Skin epidermis (tissue), 12 donors: ENCODE measurements around the gene AGTRAP.

Experiments used
- H3K27ac ChIP-seq, 21 experiments: fragments of 200-600 bp; sonication (generic) in 11 of 21; one replicate each; pipeline ENCODE4 v1.5.0; 2020; ENCODE audit warnings: mild to moderate bottlenecking in 3 of 21, inconsistent platforms in 2 of 21, moderate library complexity in 2 of 21
- H3K4me3 ChIP-seq, 7 experiments: fragments of 200-600 bp; sonication (generic) in 2 of 7; one replicate each; pipeline ENCODE4 v1.5.0; 2020; ENCODE audit warnings: inconsistent platforms in 2 of 7, mild to moderate bottlenecking in 2 of 7, moderate library complexity in 1 of 7

Gene AGTRAP

GRCh38 chr1:11749996-11750395 lies 14.1 kb downstream of the AGTRAP start:
- Histone ChIP-seq H3K27ac (no peak overlapping the region), H3K4me3 (no peak overlapping the region)

GRCh38 chr1:11751087-11751486 lies 15.2 kb downstream of the AGTRAP start:
- Histone ChIP-seq H3K27ac (no peak overlapping the region), H3K4me3 (no peak overlapping the region)

DNA sequence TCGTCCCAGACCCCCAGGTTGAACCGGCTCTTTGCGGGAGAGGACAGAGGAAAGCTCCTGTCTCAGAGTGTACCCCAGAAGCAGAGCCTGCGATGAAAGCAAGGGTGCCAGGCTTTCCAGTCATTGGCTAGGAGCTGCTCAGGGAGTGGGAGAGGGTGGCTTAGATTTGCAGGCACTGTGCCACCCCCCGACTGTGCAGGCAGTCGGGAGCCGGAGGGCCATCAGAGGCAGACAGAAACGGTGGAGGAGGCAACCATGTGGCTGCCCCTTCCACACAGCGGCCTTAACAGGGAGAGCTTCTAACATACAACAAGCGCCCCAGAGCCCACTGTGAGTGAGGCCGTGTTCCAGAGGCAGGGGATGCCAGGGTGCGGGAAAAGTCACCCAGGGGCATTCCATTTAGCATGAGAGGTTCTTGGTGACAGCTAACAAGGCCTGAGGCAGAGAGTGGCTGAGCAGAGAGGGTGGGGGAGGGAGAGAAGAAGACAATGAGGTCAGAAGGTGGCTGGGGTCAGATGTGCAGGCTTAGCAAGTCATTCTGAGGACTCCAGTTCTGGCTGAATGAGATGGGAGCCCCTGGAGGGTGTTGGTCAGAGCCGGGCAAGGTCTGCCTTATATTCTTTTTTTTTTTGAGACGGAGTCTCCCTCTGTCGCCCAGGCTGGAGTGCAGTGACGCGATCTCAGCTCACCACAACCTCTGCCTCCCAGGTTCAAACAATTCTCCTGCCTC lies 16.6 kb downstream of the AGTRAP start:
- no peak overlapping the region for H3K4me3 ChIP-seq
- no peak overlapping the region for H3K27ac ChIP-seq

DNA sequence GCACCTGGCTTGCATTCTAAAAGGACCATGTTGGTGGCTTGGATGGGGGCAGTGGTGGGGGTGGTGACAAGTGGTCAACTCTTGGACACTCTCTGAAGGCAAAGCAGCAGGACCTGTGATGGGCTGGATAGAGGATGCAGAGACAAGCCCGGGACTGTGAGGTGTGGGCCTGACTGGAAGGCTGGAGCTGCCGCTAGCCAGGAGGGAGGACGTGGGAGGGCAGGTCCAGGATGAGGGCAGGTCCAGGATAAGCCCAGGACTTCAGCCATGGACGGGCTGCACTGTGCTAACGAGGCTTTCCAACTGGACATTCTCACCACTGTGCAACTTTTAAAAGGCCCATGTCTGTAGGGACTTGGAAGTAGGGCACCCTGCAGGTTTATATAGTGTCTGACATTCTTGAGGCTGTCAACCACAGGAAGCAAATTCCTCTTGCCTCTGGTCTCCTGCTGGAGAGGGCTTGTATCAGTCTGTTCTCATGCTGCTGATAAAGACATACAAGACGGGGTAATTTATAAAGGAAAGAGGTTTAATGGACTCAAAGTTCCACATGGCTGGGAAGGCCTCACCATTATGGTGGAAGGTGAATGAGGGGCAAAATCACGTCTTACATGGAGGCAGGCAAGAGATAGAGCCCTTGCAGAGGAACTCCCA lies 17.7 kb downstream of the AGTRAP start:
- Histone ChIP-seq H3K4me3 (no peak overlapping the region), H3K27ac (no peak overlapping the region)

GRCh38 chr1:11757047-11757446 lies 21.1 kb downstream of the AGTRAP start:
- Histone ChIP-seq H3K27ac (no peak overlapping the region), H3K4me3 (no peak overlapping the region)

GRCh38 chr1:11759791-11760190 lies 23.9 kb downstream of the AGTRAP start:
- Histone ChIP-seq H3K4me3 (no peak overlapping the region), H3K27ac (no peak overlapping the region)

DNA sequence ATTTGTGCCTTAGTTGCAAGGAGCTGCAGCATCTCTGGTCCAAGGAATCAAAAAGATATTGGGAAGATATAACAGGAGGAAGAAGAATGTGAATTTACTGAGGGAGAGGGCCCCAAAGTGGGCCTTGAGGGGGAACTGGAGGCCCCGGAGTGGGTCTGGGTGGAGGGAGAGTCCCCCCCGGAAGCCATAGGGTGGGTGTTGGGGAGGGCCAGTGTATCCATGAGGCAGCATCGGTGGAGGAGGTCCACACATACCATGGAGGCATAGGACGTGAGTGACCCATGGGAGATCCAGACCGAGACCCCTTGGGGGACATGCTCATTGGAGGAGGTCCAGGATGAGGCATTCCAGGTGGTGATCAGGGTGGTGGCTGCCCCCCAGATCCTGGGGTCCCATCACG lies 25.3 kb downstream of the AGTRAP start:
- Histone ChIP-seq H3K27ac (no peak overlapping the region), H3K4me3 (no peak overlapping the region)

DNA sequence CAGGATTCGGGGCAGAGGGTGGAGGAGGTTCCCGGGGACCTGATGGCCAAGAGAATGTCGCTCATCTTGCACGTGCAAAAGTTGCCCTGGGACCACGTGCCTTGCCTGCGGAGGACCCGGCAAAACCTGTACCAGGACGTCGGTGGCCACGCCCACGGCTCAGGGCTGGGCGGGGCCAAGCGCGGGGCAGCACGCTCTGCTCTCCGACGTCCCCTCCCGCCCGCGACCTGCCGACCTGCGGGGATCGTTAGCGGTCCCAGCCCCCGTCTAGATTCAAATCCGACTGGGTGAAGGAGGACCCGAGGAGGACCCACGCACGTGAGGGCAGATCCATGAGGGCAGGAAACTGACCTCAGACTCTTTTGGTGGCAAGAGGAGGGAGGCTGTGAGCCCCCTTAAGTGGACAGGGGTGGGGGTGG lies 26.1 kb downstream of the AGTRAP start, which contains the start of gene C1orf167:
C1orf167 (plus strand) TSS at position 206 of the 419 bp plus-strand sequence. CDS start 2,208 bp downstream, outside the sequence.
- Histone ChIP-seq H3K4me3 (no peak within 1 kb of the TSS), H3K27ac (no peak within 1 kb of the TSS)

DNA sequence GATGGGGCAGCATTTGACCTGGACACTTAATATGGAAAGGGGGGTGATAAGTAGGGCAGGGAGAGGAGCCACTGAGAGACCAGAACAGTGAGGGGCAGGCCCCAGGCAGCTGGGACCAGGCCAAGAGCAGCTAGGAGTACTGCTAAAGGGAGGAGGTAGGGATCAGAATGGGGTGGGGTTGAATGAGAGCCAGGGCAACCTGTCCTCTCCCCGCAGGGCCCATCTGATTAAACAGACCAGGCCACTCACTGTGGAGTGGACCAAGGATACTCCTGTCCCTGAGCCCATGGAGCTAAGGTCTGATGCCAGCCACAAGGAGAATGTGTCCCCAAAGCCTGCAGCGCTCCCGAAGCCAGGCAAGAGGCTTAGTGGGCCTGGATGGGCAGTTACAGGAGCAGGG lies 28.2 kb downstream of the AGTRAP start:
- Histone ChIP-seq H3K27ac (no peak overlapping the region), H3K4me3 (no peak overlapping the region)

DNA sequence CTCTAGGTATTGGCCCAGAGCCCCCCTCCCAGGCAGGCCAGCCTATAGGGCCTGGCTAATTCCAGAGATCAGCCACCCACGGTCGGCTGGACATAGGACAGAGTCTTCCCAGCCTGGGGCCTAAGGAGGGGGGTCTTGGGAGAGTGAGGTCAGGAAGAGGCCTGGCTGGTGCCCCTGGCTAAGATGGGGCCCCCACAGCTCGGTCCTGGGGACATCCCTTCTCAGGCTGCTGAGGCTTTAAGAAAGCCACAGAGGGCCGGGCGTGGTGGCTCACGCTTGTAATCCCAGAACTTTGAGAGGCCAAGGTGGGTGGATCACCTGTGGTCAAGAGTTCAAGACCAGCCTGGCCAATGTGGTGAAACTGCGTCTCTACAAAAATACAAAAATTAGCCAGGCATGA lies 28.6 kb downstream of the AGTRAP start:
- no peak overlapping the region for H3K27ac ChIP-seq

GRCh38 chr1:11765661-11766428 lies 29.9 kb downstream of the AGTRAP start:
- no peak overlapping the region for H3K27ac ChIP-seq
- no peak overlapping the region for H3K4me3 ChIP-seq

More for the DNA sequence above, 28.6 kb downstream of the AGTRAP start:
- no peak overlapping the region for H3K4me3 ChIP-seq

- Histone ChIP-seq H3K4me3 (no peak overlapping the region), H3K27ac (no peak overlapping the region)
Measured at GRCh38 chr1:11766429-11766776, 30.5 kb downstream of the AGTRAP start.

DNA sequence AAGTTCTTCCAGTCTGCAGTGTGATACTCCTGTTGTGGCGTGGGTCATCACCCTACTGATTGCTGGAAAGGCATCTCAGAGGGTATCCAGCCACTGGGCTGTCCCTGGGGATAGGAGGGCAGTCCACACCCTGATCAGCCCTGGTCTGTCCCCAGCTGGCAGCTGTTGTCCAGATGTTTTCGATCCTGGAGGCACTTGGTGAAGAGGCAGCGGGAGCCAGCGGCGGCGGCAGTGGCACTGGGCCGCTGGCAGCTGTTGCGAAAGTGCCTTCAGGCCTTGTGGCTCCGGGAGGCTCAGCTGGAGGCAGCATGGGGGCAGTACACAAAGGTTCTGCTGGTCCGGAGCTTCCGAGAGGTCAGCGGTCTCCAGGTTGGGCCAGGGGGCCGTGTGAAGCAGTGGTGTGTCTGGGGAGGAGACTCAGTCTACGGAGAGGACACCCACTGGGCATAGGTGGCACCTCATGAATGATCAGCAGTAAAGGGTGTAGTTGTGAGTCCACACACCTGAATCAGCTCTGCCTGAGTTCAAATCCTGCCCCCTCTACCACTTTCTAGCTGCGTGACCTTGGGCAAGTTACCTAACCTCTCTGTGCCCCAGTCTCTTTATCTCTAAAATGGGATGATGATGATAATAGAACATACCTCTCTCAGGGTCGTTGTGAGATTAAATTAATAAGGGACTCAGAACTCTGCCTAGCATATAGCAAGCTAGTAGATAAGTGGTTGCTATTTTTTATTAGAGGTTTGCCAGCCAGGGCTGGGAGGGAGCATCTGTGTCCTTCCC lies 32.2 kb downstream of the AGTRAP start:
- Histone ChIP-seq H3K27ac (no peak overlapping the region), H3K4me3 (no peak overlapping the region)

DNA sequence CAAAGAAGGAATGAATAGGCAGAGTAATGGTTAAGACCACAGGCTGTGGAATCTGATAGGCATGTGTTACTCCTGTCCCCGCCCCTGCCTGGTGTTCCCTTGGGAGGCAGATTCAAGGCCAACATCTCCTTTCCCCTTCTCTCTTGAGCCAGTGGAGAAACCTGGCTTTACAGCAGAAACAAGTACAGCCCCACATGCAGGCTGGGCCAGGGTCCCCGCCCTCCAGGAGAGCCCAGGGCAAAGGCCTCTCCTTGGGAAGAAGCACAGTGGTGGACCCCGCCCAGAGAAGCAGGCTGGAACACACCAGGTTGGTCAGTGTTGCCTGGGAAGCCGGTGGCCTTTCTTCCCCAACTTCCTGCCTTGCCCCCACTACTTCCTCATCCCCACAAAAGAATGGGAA lies 32.9 kb downstream of the AGTRAP start:
- H3K27ac ChIP-seq: no peak overlapping the region
- no peak overlapping the region for H3K4me3 ChIP-seq

- Histone ChIP-seq H3K4me3 (no peak overlapping the region), H3K27ac (no peak overlapping the region)
Measured at GRCh38 chr1:11769274-11769673, 33.3 kb downstream of the AGTRAP start.

DNA sequence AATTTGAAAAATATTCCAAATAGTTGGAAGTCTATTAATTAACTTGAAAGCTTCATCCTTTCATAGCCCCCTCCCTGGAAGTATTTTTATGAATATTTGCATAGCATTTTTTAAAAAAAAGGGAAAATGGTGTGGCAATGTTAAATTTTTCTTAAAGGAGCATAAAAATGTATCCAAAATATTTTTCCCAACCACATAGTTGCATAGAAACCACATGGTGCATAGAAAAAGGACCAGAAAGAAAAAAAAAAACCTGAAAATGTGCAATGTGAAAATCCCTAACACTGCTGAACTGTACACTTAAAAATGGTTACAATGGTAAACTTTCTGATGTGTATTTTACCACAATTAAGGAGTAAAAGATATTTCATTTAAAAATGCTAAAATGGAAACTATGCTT lies 34.1 kb downstream of the AGTRAP start:
- no peak overlapping the region for H3K27ac ChIP-seq
- no peak overlapping the region for H3K4me3 ChIP-seq

- no peak overlapping the region for H3K4me3 ChIP-seq
- no peak overlapping the region for H3K27ac ChIP-seq
Measured at GRCh38 chr1:11771481-11772043, 35.6 kb downstream of the AGTRAP start.

- H3K4me3 ChIP-seq: no peak overlapping the region
- no peak overlapping the region for H3K27ac ChIP-seq
Measured at GRCh38 chr1:11772458-11772857, 36.5 kb downstream of the AGTRAP start.

DNA sequence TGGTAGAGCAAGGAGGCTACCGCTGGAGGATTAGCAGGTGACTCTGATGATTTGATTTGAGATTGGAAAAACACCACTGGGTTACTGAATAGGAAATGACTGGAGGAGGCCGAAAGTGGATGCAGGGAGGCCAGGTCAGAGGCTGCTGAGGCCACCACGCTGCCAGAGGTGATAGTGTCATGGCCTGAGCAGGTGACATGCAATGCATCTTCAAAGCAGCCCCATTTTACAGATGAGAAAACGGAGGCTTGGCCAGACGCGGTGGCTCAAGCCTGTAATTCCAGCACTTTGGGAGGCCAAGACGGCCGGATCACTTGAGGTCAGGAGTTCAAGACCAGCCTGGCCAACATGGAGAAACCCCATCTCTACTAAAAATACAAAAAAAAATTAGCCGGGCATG lies 38.8 kb downstream of the AGTRAP start:
- Histone ChIP-seq H3K4me3 (no peak overlapping the region), H3K27ac (no peak overlapping the region)
